Ramos (cell line): ENCODE results near the gene GOLPH3L.
"Not testable (repeated sequence)": the region's sequence is repeated elsewhere in the genome, so short reads cannot be mapped to it uniquely, and the experiment has no call there.

Experiments used
- in situ Hi-C: fragments of 300-500 bp; cut with MboI; formaldehyde crosslinking; loops from one replicate; pipeline ENCODE4 v1.14.3; 2022; ENCODE audit warnings: low sequenced_read_pairs; ENCODE audit not compliant: unreplicated experiment

Gene GOLPH3L

GRCh38 chr1:150661156-150661555, 35.8 kb downstream of the GOLPH3L start:
- in situ Hi-C loops: no loop called here

GRCh38 chr1:150660584-150660983, 36.4 kb downstream of the GOLPH3L start:
- in situ Hi-C loops: no loop called here

GRCh38 chr1:150657064-150657463, 39.9 kb downstream of the GOLPH3L start:
- in situ Hi-C loops: not testable (repeated sequence)

GRCh38 chr1:150654635-150655034, 42.3 kb downstream of the GOLPH3L start:
- in situ Hi-C loops: not testable (repeated sequence)

- in situ Hi-C loops: no loop called here
Measured at GRCh38 chr1:150650193-150650592, 46.8 kb downstream of the GOLPH3L start.

- in situ Hi-C loops: no loop called here
Measured at GRCh38 chr1:150649441-150650075, 47.4 kb downstream of the GOLPH3L start.

- in situ Hi-C loops: no loop called here
Measured at GRCh38 chr1:150642296-150642695, 54.7 kb downstream of the GOLPH3L start.

- in situ Hi-C loops: not testable (repeated sequence)
Measured at GRCh38 chr1:150641126-150641815, 55.7 kb downstream of the GOLPH3L start.

GRCh38 chr1:150638430-150638829, 58.5 kb downstream of the GOLPH3L start:
- in situ Hi-C loops: not testable (repeated sequence)

GRCh38 chr1:150634839-150635622, 61.9 kb downstream of the GOLPH3L start:
- in situ Hi-C loops: not testable (repeated sequence)

GRCh38 chr1:150629115-150629928, 67.6 kb downstream of the GOLPH3L start, which contains the start of gene ENSA:
Gene ENSA, minus strand, starts transcription at chr1:150629612. Its CDS starts 142 bp downstream, at chr1:150629470.
- in situ Hi-C loops: no loop called here

GRCh38 chr1:150628766-150629114, 68.2 kb downstream of the GOLPH3L start:
- in situ Hi-C loops: no loop called here

GRCh38 chr1:150627826-150628410, 69.0 kb downstream of the GOLPH3L start:
- in situ Hi-C loops: no loop called here

GRCh38 chr1:150626150-150626549, 70.8 kb downstream of the GOLPH3L start:
- in situ Hi-C loops: no loop called here

- in situ Hi-C loops: not testable (repeated sequence)
Measured at GRCh38 chr1:150624546-150624945, 72.4 kb downstream of the GOLPH3L start.

- in situ Hi-C loops: not testable (repeated sequence)
Measured at GRCh38 chr1:150624134-150624533, 72.8 kb downstream of the GOLPH3L start.

- in situ Hi-C loops: no loop called here
Measured at GRCh38 chr1:150622303-150622975, 74.5 kb downstream of the GOLPH3L start.

- in situ Hi-C loops: no loop called here
Measured at GRCh38 chr1:150621497-150622302, 75.3 kb downstream of the GOLPH3L start.

GRCh38 chr1:150620919-150621318, 76.0 kb downstream of the GOLPH3L start:
- in situ Hi-C loops: no loop called here
